K562 (cell line): ENCODE measurements around the gene LYPD3. TPM values are rescaled to one million over a fixed set of nuclear protein-coding genes. Genes with fewer than 3 reads are reported as not detected.

ENCODE experiments used
- ATAC-seq: fragments of 200-7000 bp; cut with Tn5 transposase; 3 replicates; pipeline ENCODE4 v1.9.1; 2020; ENCODE audit warnings: moderate library complexity
- BruUV-seq: library from RNA; stranded (reverse); fragments of 400-500 nt; replicated peaks from 2 replicates; lab custom pipeline; 2021; lab: Mats Ljungman, UMichigan
- CTCF ChIA-PET: fragments of 300-600 bp; formaldehyde crosslinking; extraction: SDS; loops from one replicate; lab custom pipeline; 2021; ENCODE audit warnings: low intra/inter-chr PET ratio; lab: Yijun Ruan, JAX
- POLR2A ChIA-PET: fragments of 300-600, 350-650 bp; sonication (Branson Sonifier 250); formaldehyde crosslinking; extraction: SDS; loops from one replicate; lab custom pipeline; 2021; ENCODE audit warnings: antibody characterized with exemption, inconsistent platforms; lab: Yijun Ruan, JAX
- DNase-seq, 4 experiments: peaks; one replicate each; pipeline versions ENCODE4 v3.0.0 to v3.0.0-alpha.2; 2011 to 2018; ENCODE audit warnings: low spot score in 3 of 4, mixed read lengths in 3 of 4; ENCODE audit errors: extremely low read depth in 1 of 4
- FAIRE-seq: peaks from 2 replicates; lab custom pipeline; 2011; peaks lifted over from hg19 to GRCh38; lab: Jason Lieb, UNC
- H2AFZ ChIP-seq: 2 replicates; pipeline ENCODE4 v1.6.0; 2011; ENCODE audit warnings: low read depth, low read length, control low read depth, inconsistent platforms
- H3K27ac ChIP-seq: fragments of 200-600 bp; 3 replicates; pipeline ENCODE4 v1.8.0; 2011; ENCODE audit warnings: low read depth, mild to moderate bottlenecking, control low read depth, inconsistent platforms, low read length, moderate library complexity, mixed read lengths; ENCODE audit errors: extremely low read depth
- H3K27me3 ChIP-seq, 2 experiments: fragments of 300-600 bp in 1 of 2; 2 replicates in 1 of 2; 3 replicates in 1 of 2; pipeline versions ENCODE4 v1.6.0 to v1.8.0; 2011; ENCODE audit warnings: inconsistent platforms in 2 of 2, low read length in 2 of 2, mild to moderate bottlenecking in 1 of 2, mixed read lengths in 1 of 2, moderate library complexity in 1 of 2; ENCODE audit not compliant: control insufficient read depth in 2 of 2, insufficient read depth in 2 of 2
- H3K36me3 ChIP-seq: fragments of 300-600 bp; 3 replicates; pipeline ENCODE4 v1.8.0; 2011; ENCODE audit warnings: mild to moderate bottlenecking, low read length, inconsistent platforms; ENCODE audit not compliant: control insufficient read depth, insufficient read depth
- H3K4me1 ChIP-seq, 2 experiments: fragments of 200-600 bp in 1 of 2; replicated peaks in 1 of 2; 2 replicates in 1 of 2; 3 replicates in 1 of 2; pipeline versions ENCODE4 v1.5.1 to v1.8.0; 2011; ENCODE audit warnings: inconsistent platforms in 2 of 2, low read length in 2 of 2, mild to moderate bottlenecking in 1 of 2, mixed read lengths in 1 of 2, moderate library complexity in 1 of 2; ENCODE audit not compliant: control insufficient read depth in 2 of 2, insufficient read depth in 2 of 2
- H3K4me2 ChIP-seq: 2 replicates; pipeline ENCODE4 v1.6.1; 2011; ENCODE audit warnings: low read length, control low read depth, inconsistent platforms, mixed read lengths; ENCODE audit not compliant: insufficient read depth
- H3K4me3 ChIP-seq: fragments of 200-600 bp; sonication (generic), shearing (Covaris generic); 2 replicates; pipeline ENCODE4 v1.5.1; 2016; ENCODE audit warnings: control low read depth, inconsistent platforms
- H3K79me2 ChIP-seq: fragments of 200-600 bp; 3 replicates; pipeline ENCODE4 v1.8.0; 2011; ENCODE audit warnings: low read length, inconsistent platforms; ENCODE audit not compliant: control insufficient read depth, insufficient read depth
- H3K9ac ChIP-seq, 2 experiments: 2 replicates each; pipeline versions ENCODE4 v1.6.0 to v1.6.1; 2011; ENCODE audit warnings: low read depth in 2 of 2, low read length in 2 of 2, control low read depth in 1 of 2, inconsistent platforms in 1 of 2, mild to moderate bottlenecking in 1 of 2, mixed read lengths in 1 of 2; ENCODE audit not compliant: insufficient read depth in 1 of 2
- H3K9me1 ChIP-seq: one replicate; pipeline ENCODE4 v1.6.0; 2011; ENCODE audit warnings: inconsistent platforms, mild to moderate bottlenecking, low read length, moderate library complexity; ENCODE audit not compliant: control insufficient read depth, insufficient read depth
- H3K9me3 ChIP-seq: replicated peaks from 2 replicates; pipeline ENCODE4 v1.5.1; 2011; ENCODE audit warnings: low read depth, low read length, inconsistent platforms; ENCODE audit not compliant: control insufficient read depth, insufficient read depth
- H4K20me1 ChIP-seq: replicated peaks from 2 replicates; pipeline ENCODE4 v1.6.1; 2011; ENCODE audit warnings: low read length, inconsistent platforms, mixed read lengths; ENCODE audit not compliant: control insufficient read depth, insufficient read depth
- ARID3A ChIP-seq: IDR thresholded peaks from 2 replicates; pipeline ENCODE4 v1.6.1; 2012; ENCODE audit warnings: low read depth, low read length, improper control_type of control experiment, borderline replicate concordance
- GTF2A2 ChIP-seq: IDR thresholded peaks from 2 replicates; pipeline ENCODE4 v1.6.1; 2016; ENCODE audit warnings: mild to moderate bottlenecking, missing genetic modification characterization, missing compliant biosample characterization
- ID3 ChIP-seq, 2 experiments: fragments of 250-450 bp in 1 of 2; fragments of 450-650 bp in 1 of 2; sonication (Bioruptor Pico) in 1 of 2; IDR thresholded peaks; 2 replicates each; pipeline versions ENCODE4 v1.6.1 to v1.8.0; 2016 to 2021; ENCODE audit warnings: mild to moderate bottlenecking in 2 of 2, moderate library complexity in 2 of 2, missing compliant biosample characterization in 1 of 2, missing genetic modification characterization in 1 of 2
- MAFK ChIP-seq: IDR thresholded peaks from 2 replicates; pipeline ENCODE4 v1.6.1; 2011; ENCODE audit warnings: low read length, improper control_type of control experiment
- NCOA1 ChIP-seq: fragments of 450-650 bp; IDR thresholded peaks from 2 replicates; pipeline ENCODE4 v1.6.1; 2016; ENCODE audit warnings: low read depth
- NCOA4 ChIP-seq: fragments of 450-650 bp; IDR thresholded peaks from 2 replicates; pipeline ENCODE4 v1.6.1; 2018; ENCODE audit warnings: mild to moderate bottlenecking; ENCODE audit not compliant: partially characterized antibody
- NR3C1 ChIP-seq: sonication (generic); formaldehyde crosslinking; IDR thresholded peaks from 2 replicates; pipeline ENCODE4 v1.8.1; 2022; ENCODE audit warnings: missing genetic modification reagents
- RBM34 ChIP-seq: fragments of 200-400 bp; formaldehyde crosslinking; IDR thresholded peaks from 2 replicates; pipeline ENCODE4 v1.6.1; 2018; ENCODE audit warnings: low read length, borderline replicate concordance; ENCODE audit not compliant: insufficient read depth
- RFX5 ChIP-seq: IDR thresholded peaks from 2 replicates; pipeline ENCODE4 v1.6.1; 2011; ENCODE audit warnings: low read depth, mild to moderate bottlenecking, improper control_type of control experiment, low read length
- SMARCB1 ChIP-seq: IDR thresholded peaks from 2 replicates; pipeline ENCODE4 v1.6.1; 2011; ENCODE audit warnings: improper control_type of control experiment, low read depth; ENCODE audit not compliant: insufficient read length
- ZBTB12 ChIP-seq: fragments of 250-450 bp; sonication (Bioruptor Pico); IDR thresholded peaks from 2 replicates; pipeline ENCODE4 v1.4.0; 2020
- ZBTB49 ChIP-seq: sonication (generic); formaldehyde crosslinking; IDR thresholded peaks from 2 replicates; pipeline ENCODE4 v1.8.0; 2022; ENCODE audit warnings: missing genetic modification reagents, mild to moderate bottlenecking, borderline replicate concordance
- ZNF134 ChIP-seq: fragments of 250-450 bp; sonication (Bioruptor Pico); conservative IDR thresholded peaks from 2 replicates; pipeline ENCODE4 v1.4.0; 2020
- WGBS: fragments of 100-300 bp; shearing (Covaris generic); methylation state at CpG from one replicate; pipeline ENCODE4 v1.1.6; 2016; ENCODE audit warnings: low coverage, mixed read lengths; ENCODE audit not compliant: insufficient coverage; ENCODE audit errors: missing lambda C conversion rate; 5-methylcytosine and 5-hydroxymethylcytosine counted together
- in situ Hi-C: fragments of 300-500 bp; cut with MboI; formaldehyde crosslinking; loops from 4 replicates; pipeline ENCODE4 v1.15.0; 2018; ENCODE audit warnings: inconsistent platforms, mixed read lengths
- intact Hi-C: fragments of 100-400 bp; cut with micrococcal nuclease; formaldehyde crosslinking; loops from 2 replicates; pipeline ENCODE4 v1.14.2; 2022
- polyA plus RNA-seq, 8 experiments: library from polyadenylated mRNA; depleted of rRNA in 4 of 8; stranded (reverse) in 5 of 8; unstranded in 3 of 8; fragments of >200 nt; fragmentation: Nextera tagmentation in 2 of 8; fragmentation: Illumina TruSeq in 1 of 8; extraction: Ambion mirVana in 2 of 8; extraction: Trizol in 1 of 8; gene quantifications; 2 replicates each; pipeline versions ENCODE4 v1.2.1 to v1.2.3, GENCODE V29; 2011 to 2014; ENCODE audit warnings: inconsistent platforms in 1 of 8, missing spikeins in 1 of 8
- total RNA-seq, 7 experiments: library from RNA; depleted of rRNA in 6 of 7; stranded (reverse); fragments of >200 nt in 6 of 7; fragmentation: Illumina TruSeq in 2 of 7; extraction: Trizol in 2 of 7; gene quantifications; 2 replicates each; pipeline versions ENCODE4 v1.2.1 to v1.2.3, GENCODE V29; 2011 to 2021; ENCODE audit warnings: low replicate concordance in 1 of 7

LYPD3 gene
- total and polyA plus RNA-seq, 9 of the 15 experiments (the other 6 are each of a cell fraction or from before 2014, with no cell fraction given) = 0.04 to 0.33 (median 0.20) TPM; not detected in 1

- no peak overlapping the region for H3K27ac ChIP-seq
- H3K9ac ChIP-seq = 0 out of 4 replicates have a peak overlapping the region, but pooled peaks of 1 of the 2 experiments have one; percentile 50
- H3K27me3 ChIP-seq = no peaks in the 10 kb centered on the region
- TF ChIP-seq NR3C1 (CRISPR knock-in tag) (no peak), NCOA1 (no peak), ZBTB12 (CRISPR knock-in tag) (no peak), RBM34 (no peak), RFX5 (no peak), ZNF134 (CRISPR knock-in tag) (no peak), SMARCB1 (no peak), NCOA4 (no peak), ARID3A (no peak), ID3 (CRISPR knock-in tag; IDR thresholded peaks at IDR 0.05) (no peak), ID3 (tag; IDR thresholded peaks at IDR 0.05) (no peak), MAFK (no peak), ZBTB49 (no peak), GTF2A2 (no peak)
- FAIRE-seq (no peak), DNase-seq (no peak), ATAC-seq (no peak)
- intact Hi-C loops (no loop called here), in situ Hi-C loops (no loop called here)
- H3K4me3 ChIP-seq = no peak overlapping the region
- no peak overlapping the region for H3K4me2 ChIP-seq
- H3K79me2 ChIP-seq = no peaks in the 10 kb centered on the region
- 57% methylated on average over 5 of the region's 7 CpGs for WGBS
- H3K4me1 ChIP-seq = no peaks in the 10 kb centered on the region; a peak in 1 of 5 replicates
- no peaks in the 10 kb centered on the region for H4K20me1 ChIP-seq
- no TSS peak for BruUV-seq
- CTCF ChIA-PET = no interaction called here
- H2AFZ ChIP-seq = no peak overlapping the region
- no peaks in the 10 kb centered on the region for H3K36me3 ChIP-seq
- H3K9me1 ChIP-seq = no peaks in the 10 kb centered on the region
- H3K9me3 ChIP-seq = no peaks in the 10 kb centered on the region
- POLR2A ChIA-PET = interaction anchor here (0.6 to 1.1 kb wide), 2 partner anchors 8 to 9 kb away, joined by 3 to 7 read pairs; no protein-coding TSS in a partner anchor
Observed at GRCh38 chr19:43486412-43486811, 21.0 kb upstream of the LYPD3 start.
